Skeletal muscle tissue (tissue), 4 donors: ENCODE results near the gene KAT7. TPM values are rescaled to one million over a fixed set of nuclear protein-coding genes. Genes with fewer than 3 reads are reported as not detected.
"Not testable (repeated sequence)": the region's sequence is repeated elsewhere in the genome, so short reads cannot be mapped to it uniquely, and the experiment has no call there.

Experiments used
- H3K27ac ChIP-seq: one replicate; pipeline ENCODE4 v1.7.0; 2013; ENCODE audit warnings: mild to moderate bottlenecking, low read depth, low read length, inconsistent platforms
- H3K27me3 ChIP-seq, 3 donors: one replicate each; pipeline ENCODE4 v1.7.0; 2013; ENCODE audit warnings: low read length in 3 of 3; ENCODE audit not compliant: control insufficient read depth in 3 of 3, insufficient read depth in 3 of 3
- H3K36me3 ChIP-seq, 3 donors: one replicate each; pipeline ENCODE4 v1.7.0; 2013; ENCODE audit warnings: low read length in 3 of 3; ENCODE audit not compliant: control insufficient read depth in 3 of 3, insufficient read depth in 3 of 3
- H3K4me1 ChIP-seq, 3 donors: one replicate each; pipeline ENCODE4 v1.7.0; 2013; ENCODE audit warnings: low read length in 3 of 3, mild to moderate bottlenecking in 3 of 3; ENCODE audit not compliant: control insufficient read depth in 3 of 3, insufficient read depth in 3 of 3
- H3K4me3 ChIP-seq, 3 donors: one replicate each; pipeline ENCODE4 v1.7.0; 2013; ENCODE audit warnings: low read length in 3 of 3
- H3K9ac ChIP-seq, 3 donors: one replicate each; pipeline ENCODE4 v1.7.0; 2013; ENCODE audit warnings: low read length in 3 of 3, mild to moderate bottlenecking in 3 of 3, moderate library complexity in 2 of 3, low read depth in 1 of 3
- H3K9me3 ChIP-seq, 3 donors: one replicate each; pipeline ENCODE4 v1.7.0; 2013; ENCODE audit warnings: low read length in 3 of 3; ENCODE audit not compliant: control insufficient read depth in 3 of 3
- total RNA-seq: library from RNA; depleted of rRNA; stranded (reverse); fragments of >200 nt; gene quantifications from one replicate; pipeline ENCODE4 v1.2.3, GENCODE V29; 2014
- donor health status: Osteomylitis.

KAT7 gene
- total RNA-seq, 1 donor from 2014 or later, result 23.5 TPM

DNA sequence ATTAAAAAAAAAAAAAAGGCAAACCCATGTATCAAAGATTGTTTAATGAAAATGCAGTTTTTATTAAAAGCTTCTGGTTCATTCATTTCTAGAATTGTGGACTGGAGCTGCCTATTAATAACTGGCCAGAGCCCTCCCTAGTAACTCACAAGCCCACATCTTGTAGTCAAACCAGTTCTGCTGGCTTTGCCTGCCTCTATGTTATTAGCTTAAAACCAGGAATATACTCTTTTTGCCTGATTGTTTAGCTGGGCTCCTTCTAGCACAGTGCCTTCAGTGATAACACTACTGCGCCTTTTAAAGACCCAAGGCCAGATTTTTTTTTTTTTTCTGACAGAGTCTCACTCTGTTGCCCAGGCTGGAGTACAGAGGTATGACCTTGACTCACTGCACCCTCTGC is 33.4 kb downstream of the KAT7 start:
- H3K27me3 ChIP-seq, result no peaks in the 10 kb centered on the region
- H3K36me3 ChIP-seq, result peaks cover 28 to 69% (median 60%) of the 10 kb centered on the region in 3 donors
- H3K4me3 ChIP-seq, result no peak overlapping the region
- H3K27ac ChIP-seq, result no peak overlapping the region
- no peak overlapping the region for H3K9ac ChIP-seq
- peaks cover 0 to 4% (median 3%) of the 10 kb centered on the region in 3 donors for H3K4me1 ChIP-seq
- H3K9me3 ChIP-seq, result no peaks in the 10 kb centered on the region

DNA sequence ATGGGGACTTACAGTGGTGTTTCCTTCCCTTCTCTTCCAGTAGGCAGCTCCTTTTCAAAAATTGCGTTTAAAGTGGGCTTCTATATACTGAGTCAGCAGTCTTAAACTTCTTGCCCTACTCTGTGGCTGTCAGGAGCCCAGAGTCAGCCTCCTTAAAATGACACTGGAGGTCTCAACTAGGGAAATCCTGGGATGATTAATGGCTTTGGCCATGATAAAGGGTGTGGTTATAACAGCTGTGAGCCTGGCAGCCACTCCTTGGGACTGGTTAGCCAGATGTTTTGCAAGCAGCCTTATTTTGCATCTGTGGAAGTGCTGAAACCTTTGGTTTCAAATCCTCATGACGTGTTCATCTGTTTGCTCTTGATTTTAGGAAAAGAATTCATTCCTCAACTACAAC is 34.3 kb downstream of the KAT7 start:
- no peak overlapping the region for H3K4me3 ChIP-seq
- H3K27ac ChIP-seq, result no peak overlapping the region
- peaks cover 0 to 10% (median 3%) of the 10 kb centered on the region in 3 donors for H3K4me1 ChIP-seq
- no peaks in the 10 kb centered on the region for H3K9me3 ChIP-seq
- H3K9ac ChIP-seq, result no peak overlapping the region
- peaks cover 29 to 70% (median 53%) of the 10 kb centered on the region in 3 donors for H3K36me3 ChIP-seq
- H3K27me3 ChIP-seq, result no peaks in the 10 kb centered on the region

DNA sequence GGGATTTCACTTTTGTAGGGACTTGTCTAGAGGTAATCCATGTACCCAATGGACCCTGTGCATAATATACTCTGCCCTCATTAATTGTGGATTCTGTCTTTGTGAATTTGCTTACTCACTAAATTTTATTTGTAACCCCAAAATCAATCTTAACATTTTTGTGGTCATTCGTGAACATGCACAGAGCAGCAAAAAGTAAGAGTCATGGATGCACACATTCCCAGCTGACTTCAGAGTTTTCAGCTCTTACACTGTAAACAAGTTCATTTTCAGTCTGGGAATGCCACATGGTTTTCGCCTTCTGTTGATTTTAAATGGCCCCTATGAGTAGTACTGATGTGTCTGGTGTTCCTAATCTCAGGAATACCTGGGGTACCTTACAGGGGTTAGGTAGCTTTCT is 35.1 kb downstream of the KAT7 start:
- H3K27me3 ChIP-seq, result no peaks in the 10 kb centered on the region
- peaks cover 3 to 16% (median 6%) of the 10 kb centered on the region in 3 donors for H3K4me1 ChIP-seq
- no peak overlapping the region for H3K9ac ChIP-seq
- H3K27ac ChIP-seq, result no peak overlapping the region
- H3K4me3 ChIP-seq, result no peak overlapping the region
- H3K9me3 ChIP-seq, result no peaks in the 10 kb centered on the region
- H3K36me3 ChIP-seq, result peaks cover 26 to 63% (median 46%) of the 10 kb centered on the region in 3 donors

DNA sequence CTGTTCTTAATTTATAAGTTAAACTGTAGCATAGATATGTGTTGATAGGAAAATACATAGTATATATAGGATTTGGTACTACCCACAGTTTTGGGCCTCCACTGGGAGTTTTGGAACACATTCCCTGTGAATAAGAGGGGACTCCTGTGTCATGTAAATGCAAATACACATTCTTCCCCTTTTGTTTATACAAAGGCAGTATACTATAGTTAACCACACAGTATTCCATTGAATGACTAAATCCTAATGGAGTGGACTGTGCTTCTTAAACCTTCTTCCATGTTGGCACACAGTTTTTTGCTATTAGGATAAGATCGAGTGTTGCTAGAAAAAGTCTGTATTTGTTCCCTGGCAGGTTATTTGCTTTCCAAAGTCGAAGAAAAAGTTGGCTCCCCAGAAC is 37.2 kb downstream of the KAT7 start:
- H3K27me3 ChIP-seq, result no peaks in the 10 kb centered on the region
- H3K9ac ChIP-seq, result no peak overlapping the region
- no peak overlapping the region for H3K27ac ChIP-seq
- no peaks in the 10 kb centered on the region for H3K9me3 ChIP-seq
- peaks cover 12 to 28% (median 16%) of the 10 kb centered on the region in 3 donors for H3K4me1 ChIP-seq
- H3K36me3 ChIP-seq, result peaks cover 26 to 56% (median 47%) of the 10 kb centered on the region in 3 donors
- no peak overlapping the region for H3K4me3 ChIP-seq

DNA sequence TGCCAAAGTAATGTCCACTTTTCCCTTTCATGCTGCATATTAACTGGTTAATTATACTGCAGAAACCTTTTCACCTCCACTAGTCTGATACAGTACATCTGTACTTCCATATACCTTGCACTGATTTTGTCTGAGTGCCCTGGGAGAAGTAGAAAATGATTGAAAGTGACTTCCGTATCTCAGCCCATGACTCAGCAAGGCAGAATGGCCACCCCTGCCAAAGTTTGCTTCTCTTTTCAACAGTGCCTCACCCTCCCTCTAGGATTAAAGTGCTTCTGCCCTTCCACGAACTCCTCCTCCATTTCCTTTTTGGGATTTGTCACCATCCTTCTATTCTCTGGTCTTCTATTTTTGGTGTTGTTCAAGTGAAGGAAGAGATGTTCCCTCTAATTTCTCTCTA is 39.8 kb downstream of the KAT7 start:
- Histone ChIP-seq H3K4me1 (peaks cover 9 to 28% (median 16%) of the 10 kb centered on the region in 3 donors), H3K27ac (peak overlapping the region; percentile 10), H3K36me3 (peaks cover 16 to 43% (median 28%) of the 10 kb centered on the region in 3 donors)
- H3K4me3 ChIP-seq, H3K9ac ChIP-seq, H3K27me3 ChIP-seq, H3K9me3 ChIP-seq: not testable (repeated sequence)

DNA sequence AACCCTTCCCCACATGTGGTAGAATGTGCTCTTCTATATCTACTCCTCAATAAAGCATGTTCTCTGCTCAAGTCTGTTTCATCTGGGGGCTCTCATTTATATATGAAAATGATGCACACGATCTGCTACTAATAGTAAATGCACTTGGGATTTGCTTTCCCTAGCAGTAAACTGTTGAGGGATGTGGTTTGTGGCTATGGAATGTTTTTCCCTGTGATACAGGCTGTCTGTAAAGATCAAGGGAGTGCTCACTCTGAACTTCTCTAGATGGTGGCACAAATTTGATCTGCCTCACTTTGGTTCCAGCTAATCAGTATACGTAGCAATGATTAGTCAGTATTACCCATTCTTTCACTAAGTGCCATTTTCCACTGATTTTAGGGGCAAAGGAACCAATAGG is 40.5 kb downstream of the KAT7 start:
- peaks cover 12 to 43% (median 32%) of the 10 kb centered on the region in 3 donors for H3K36me3 ChIP-seq
- no peak overlapping the region for H3K4me3 ChIP-seq
- no peaks in the 10 kb centered on the region for H3K27me3 ChIP-seq
- H3K9me3 ChIP-seq, result no peaks in the 10 kb centered on the region
- no peak overlapping the region for H3K9ac ChIP-seq
- peaks cover 9 to 28% (median 16%) of the 10 kb centered on the region in 3 donors for H3K4me1 ChIP-seq
- peak overlapping the region; percentile 10 for H3K27ac ChIP-seq

DNA sequence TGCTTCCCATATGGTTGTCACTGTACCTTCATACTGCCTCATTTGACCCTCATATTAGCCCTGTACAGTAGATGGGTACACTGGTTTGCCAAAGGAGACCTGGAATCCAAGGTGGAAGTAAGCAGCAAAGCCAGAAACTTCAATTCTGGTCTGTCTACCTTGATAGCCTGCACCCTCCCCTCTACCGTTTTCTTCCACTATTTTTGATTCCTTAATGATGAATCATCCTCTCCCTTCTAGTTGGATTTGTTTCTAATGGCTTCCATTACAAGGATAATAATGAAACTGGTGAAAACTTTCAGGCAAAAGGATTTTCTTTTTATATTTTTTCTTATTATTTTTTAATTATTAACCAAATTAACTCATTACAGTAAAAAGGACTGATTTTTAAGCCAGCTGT is 42.1 kb downstream of the KAT7 start:
- H3K27ac ChIP-seq, result no peak overlapping the region
- H3K9ac ChIP-seq, result no peak overlapping the region
- H3K9me3 ChIP-seq, result no peaks in the 10 kb centered on the region
- no peak overlapping the region for H3K4me3 ChIP-seq
- H3K36me3 ChIP-seq, result peaks cover 13 to 45% (median 36%) of the 10 kb centered on the region in 3 donors
- no peaks in the 10 kb centered on the region for H3K27me3 ChIP-seq
- H3K4me1 ChIP-seq, result peaks cover 20 to 36% (median 26%) of the 10 kb centered on the region in 3 donors

DNA sequence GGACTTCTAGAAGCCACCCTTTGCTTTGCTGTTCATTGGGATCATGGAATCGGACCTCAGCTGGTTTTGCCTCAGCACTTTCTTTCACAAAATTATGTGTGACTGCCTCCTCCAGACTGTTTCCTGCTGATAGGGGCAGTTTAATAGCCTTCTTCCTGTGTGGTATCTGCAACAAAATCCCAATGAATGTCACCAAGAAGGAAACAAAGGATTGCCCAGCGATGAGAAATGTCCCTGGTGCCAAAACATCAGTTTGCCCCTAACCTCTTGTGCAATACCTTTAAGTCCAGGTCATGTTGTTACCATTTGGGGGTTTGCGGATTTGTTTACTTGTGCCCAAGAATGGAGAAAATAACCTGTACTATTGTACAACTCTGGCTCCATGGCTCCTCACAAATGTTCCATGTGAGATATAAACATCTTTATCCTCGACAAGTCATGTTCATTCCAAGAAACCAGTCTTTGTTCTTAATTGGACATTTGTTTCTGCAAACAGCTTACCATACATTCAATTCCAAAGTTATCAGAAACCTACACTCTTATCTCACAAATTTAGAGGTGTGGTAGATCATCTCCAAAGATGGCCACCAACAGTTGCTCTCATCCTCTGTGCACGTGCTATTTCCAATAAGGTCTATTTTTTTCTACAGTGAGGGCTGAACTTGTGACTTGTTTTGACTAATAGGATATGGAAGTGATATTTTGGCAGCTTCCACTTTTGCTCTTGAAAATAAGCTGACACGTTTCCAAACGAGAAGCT is 44.5 kb downstream of the KAT7 start:
- no peaks in the 10 kb centered on the region for H3K9me3 ChIP-seq
- no peak overlapping the region for H3K4me3 ChIP-seq
- peaks cover 4 to 24% (median 22%) of the 10 kb centered on the region in 3 donors for H3K36me3 ChIP-seq
- H3K9ac ChIP-seq, result no peak overlapping the region
- no peaks in the 10 kb centered on the region for H3K27me3 ChIP-seq
- no peak overlapping the region for H3K27ac ChIP-seq
- H3K4me1 ChIP-seq, result peaks cover 35 to 40% (median 36%) of the 10 kb centered on the region in 3 donors

DNA sequence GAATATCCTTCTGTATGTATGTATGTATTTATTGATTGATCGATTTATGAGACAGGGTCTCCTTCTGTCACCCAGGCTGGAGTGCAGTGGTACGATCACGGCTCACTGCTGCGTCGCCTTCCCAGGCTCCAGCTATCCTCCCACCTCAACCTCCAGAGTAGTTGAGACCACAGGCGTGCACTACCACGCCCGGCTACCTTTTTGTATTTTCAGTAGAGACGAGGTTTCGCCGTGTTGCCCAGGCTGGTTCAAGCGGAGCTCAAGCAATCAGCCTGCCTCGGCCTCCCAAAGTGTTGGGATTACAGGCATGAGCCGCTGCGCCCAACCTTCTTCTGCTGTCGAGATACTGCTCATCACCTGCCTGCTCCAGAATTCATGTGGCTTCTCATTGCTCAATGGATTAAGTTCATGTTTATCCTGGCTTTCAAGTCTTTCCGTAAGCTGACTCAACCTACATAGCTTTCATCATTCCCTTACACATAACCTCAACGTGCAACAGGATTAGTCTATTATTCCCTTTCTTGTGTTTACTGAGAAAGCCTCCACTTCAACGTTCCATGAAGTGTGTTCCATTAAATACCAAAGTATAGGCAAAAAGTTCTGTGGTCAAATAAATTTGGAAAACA is 45.8 kb downstream of the KAT7 start:
- Histone ChIP-seq H3K4me1 (peaks cover 28 to 30% (median 28%) of the 10 kb centered on the region in 3 donors), H3K36me3 (peaks cover 2 to 24% (median 20%) of the 10 kb centered on the region in 3 donors), H3K4me3 (no peak overlapping the region), H3K27ac (no peak overlapping the region), H3K9me3 (no peaks in the 10 kb centered on the region), H3K9ac (no peak overlapping the region), H3K27me3 (no peaks in the 10 kb centered on the region)

DNA sequence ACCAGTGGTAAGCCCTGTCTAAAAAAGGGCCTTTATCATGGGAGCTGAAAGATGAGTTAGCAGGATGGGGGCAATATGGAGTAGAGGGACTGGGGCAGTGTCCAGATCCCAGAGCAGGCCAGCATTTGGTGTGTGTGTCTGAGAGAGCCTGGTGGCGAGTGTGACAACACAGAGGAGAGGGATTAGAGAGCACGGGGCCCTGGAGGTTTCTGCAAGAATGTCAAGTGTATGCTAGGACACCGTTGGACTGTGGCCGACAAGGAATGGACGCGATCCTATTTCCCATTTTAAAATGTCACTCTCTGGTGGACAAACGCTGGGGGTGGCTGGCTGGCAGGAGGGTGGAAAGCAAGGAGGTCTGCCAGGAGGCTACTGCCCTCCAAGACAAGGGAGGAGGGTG is 47.0 kb downstream of the KAT7 start:
- Histone ChIP-seq H3K9ac (peak overlapping the region in 1 of 3 donors; percentile 2), H3K4me3 (peak overlapping the region in 2 of 3 donors; percentile 10 to 55), H3K27me3 (no peaks in the 10 kb centered on the region), H3K36me3 (peaks cover 2 to 24% (median 19%) of the 10 kb centered on the region in 3 donors), H3K27ac (no peak overlapping the region), H3K4me1 (peaks cover 26 to 30% (median 29%) of the 10 kb centered on the region in 3 donors), H3K9me3 (no peaks in the 10 kb centered on the region)
